ENCODE results near the gene MED19. TPM values are rescaled to one million over a fixed set of nuclear protein-coding genes. Genes with fewer than 3 reads are reported as not detected.

MED19 gene
- total RNA-seq, 1 donor from 2014 or later: 19.7 TPM

DNA sequence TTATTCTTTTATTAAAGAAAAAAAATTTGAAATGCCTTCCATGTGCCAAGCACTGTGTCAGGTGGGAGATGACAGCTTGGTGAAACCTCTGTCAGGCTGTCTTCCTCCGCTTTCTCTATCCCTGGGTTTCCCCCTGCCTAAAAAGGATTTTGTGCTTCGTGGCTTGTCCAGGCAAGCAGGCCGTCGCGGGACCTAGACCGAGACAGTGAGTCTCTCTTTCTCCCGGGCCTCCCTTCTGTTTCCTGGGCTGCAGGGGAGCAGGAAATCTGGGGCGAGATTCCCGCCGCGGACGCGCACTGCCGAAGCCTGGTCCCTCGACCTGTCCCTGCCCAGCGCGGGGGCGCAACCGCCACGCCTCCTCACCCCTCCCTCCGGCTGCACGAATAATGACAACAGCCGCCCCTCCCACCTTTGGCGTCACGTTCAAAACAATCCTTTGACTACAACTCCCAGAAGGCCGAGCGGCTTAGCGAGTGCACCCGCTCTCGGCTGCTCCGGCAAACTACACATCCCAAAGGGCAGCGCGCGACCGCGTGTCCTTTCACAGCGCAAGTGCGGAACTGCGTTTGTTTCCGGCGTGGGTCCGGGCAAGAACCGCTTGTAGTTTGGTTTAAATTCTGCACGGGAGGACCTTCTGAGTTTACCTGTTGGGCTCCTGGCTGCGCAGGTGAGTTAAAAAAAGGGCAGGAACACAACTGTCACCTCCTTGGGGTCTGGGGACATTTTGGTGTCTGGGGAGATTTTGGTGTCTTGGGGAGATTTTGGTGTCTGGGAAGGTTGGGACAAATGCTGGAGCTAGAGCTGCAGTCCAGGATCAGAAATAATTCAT is 54.6 kb downstream of the MED19 start, which contains the start of gene CLP1:
Gene CLP1, plus strand, starts transcription at position 569 of the 829 bp plus-strand sequence. CDS start 1,715 bp downstream, outside the sequence.
- DNase-seq (ENCODE audit: low spot score in 2 of 2, unreplicated experiment in 2 of 2): peak; percentile 96 to 97
- H3K27me3 Mint-ChIP-seq (ENCODE audit: low read depth): no peaks in the 10 kb centered on the region
- peak within 1 kb of the TSS; percentile 97 for H3K27ac Mint-ChIP-seq
- H3K4me3 Mint-ChIP-seq: peak within 1 kb of the TSS; percentile 99
- TF ChIP-seq, protein P1, sequence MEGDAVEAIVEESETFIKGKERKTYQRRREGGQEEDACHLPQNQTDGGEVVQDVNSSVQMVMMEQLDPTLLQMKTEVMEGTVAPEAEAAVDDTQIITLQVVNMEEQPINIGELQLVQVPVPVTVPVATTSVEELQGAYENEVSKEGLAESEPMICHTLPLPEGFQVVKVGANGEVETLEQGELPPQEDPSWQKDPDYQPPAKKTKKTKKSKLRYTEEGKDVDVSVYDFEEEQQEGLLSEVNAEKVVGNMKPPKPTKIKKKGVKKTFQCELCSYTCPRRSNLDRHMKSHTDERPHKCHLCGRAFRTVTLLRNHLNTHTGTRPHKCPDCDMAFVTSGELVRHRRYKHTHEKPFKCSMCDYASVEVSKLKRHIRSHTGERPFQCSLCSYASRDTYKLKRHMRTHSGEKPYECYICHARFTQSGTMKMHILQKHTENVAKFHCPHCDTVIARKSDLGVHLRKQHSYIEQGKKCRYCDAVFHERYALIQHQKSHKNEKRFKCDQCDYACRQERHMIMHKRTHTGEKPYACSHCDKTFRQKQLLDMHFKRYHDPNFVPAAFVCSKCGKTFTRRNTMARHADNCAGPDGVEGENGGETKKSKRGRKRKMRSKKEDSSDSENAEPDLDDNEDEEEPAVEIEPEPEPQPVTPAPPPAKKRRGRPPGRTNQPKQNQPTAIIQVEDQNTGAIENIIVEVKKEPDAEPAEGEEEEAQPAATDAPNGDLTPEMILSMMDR (IDR thresholded peaks at IDR 0.05; ENCODE audit: unreplicated experiment): no peak
- H3K4me1 Mint-ChIP-seq: peaks cover 21% of the 10 kb centered on the region
- no peaks in the 10 kb centered on the region for H3K9me3 Mint-ChIP-seq
- peaks cover 12% of the 10 kb centered on the region for H3K36me3 Mint-ChIP-seq

DNA sequence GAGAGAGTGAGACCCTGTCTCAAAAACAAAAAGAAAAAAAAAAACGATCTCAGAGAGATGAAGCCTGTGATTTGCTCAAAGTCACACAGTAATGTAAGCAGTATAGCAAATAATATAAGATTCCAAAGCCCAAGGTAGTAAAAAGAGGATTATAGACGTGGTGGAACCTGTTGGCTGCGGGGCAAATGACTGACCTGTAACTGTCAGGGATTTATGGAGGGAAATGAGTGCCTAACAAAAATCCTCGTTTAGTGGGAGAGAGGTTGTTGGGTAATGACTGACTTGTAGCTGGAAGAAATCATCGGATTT is 55.2 kb downstream of the MED19 start:
- peak overlapping the region; percentile 99 for H3K4me3 Mint-ChIP-seq
- TF ChIP-seq, protein P1 (IDR thresholded peaks at IDR 0.05; ENCODE audit: unreplicated experiment): no peak
- H3K9me3 Mint-ChIP-seq: no peaks in the 10 kb centered on the region
- peaks cover 12% of the 10 kb centered on the region for H3K36me3 Mint-ChIP-seq
- peaks cover 21% of the 10 kb centered on the region for H3K4me1 Mint-ChIP-seq
- no peak for DNase-seq (ENCODE audit: low spot score in 2 of 2, unreplicated experiment in 2 of 2)
- peak overlapping the region; percentile 97 for H3K27ac Mint-ChIP-seq
- H3K27me3 Mint-ChIP-seq (ENCODE audit: low read depth): no peaks in the 10 kb centered on the region

Other genes with a start within 250 kb of the MED19 start
- gene SLC43A1, start 196.5 kb downstream of the MED19 start, total RNA-seq: 2.1 to 3.3 TPM (median 2.8 TPM) in 3 replicates
- 41.7 to 46.3 TPM (median 44.0 TPM) in 3 replicates for gene TIMM10, start 181.5 kb downstream of the MED19 start, total RNA-seq
- not detected in 3 replicates for gene SMTNL1, start 174.6 kb downstream of the MED19 start, total RNA-seq
- gene UBE2L6, start 144.5 kb downstream of the MED19 start, total RNA-seq: 35.5 to 41.4 TPM (median 39.2 TPM) in 3 replicates
- gene SERPING1, start 114.5 kb downstream of the MED19 start, total RNA-seq: 136 to 154 TPM (median 146 TPM) in 3 replicates
- gene YPEL4, start 62.3 kb downstream of the MED19 start, total RNA-seq: 0.64 to 1.3 TPM (median 1.1 TPM) in 3 replicates
- gene CLP1, start 54.5 kb downstream of the MED19 start, total RNA-seq: 18.4 to 19.6 TPM (median 19.5 TPM) in 3 replicates
- gene ZDHHC5, start 44.1 kb downstream of the MED19 start, total RNA-seq: 53.9 to 57.1 TPM (median 54.2 TPM) in 3 replicates
- 62.8 to 64.9 TPM (median 63.8 TPM) in 3 replicates for gene TMX2, start 378 bp upstream of the MED19 start, total RNA-seq
- 152 to 158 TPM (median 156 TPM) in 3 replicates for gene SELENOH, start 29.3 kb upstream of the MED19 start, total RNA-seq
- gene BTBD18, start 39.6 kb upstream of the MED19 start, total RNA-seq: not detected in 3 replicates
- gene CTNND1, start 49.6 kb upstream of the MED19 start, total RNA-seq: 234 to 250 TPM (median 238 TPM) in 3 replicates